Globus pallidus (tissue), 1 donor: ENCODE data around the gene FOCAD.

Source experiments
- DNase-seq: peaks from one replicate; pipeline ENCODE4 v3.0.0-alpha.2; 2015; ENCODE audit warnings: low spot score

The FOCAD gene

DNA sequence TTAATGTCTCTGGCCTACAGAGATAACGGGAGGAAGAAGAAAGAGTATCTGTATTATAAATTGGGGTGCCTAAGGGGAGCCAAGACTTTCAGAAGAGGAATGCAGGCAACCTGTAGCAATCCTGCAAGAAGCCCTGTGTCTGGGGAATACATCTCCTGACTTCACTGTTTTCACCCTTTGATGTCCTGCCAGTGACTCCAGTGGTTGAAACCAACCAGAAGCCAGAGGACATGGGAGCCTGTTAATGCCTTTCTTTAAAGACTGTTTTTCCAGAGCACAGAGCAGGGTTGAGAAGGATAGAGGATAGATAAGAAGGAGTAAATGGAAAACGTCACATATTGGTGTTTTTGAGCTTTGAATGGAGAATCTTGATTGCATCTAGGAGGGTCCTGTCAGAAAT is 196.2 kb downstream of the FOCAD start:
- no peak for DNase-seq

DNA sequence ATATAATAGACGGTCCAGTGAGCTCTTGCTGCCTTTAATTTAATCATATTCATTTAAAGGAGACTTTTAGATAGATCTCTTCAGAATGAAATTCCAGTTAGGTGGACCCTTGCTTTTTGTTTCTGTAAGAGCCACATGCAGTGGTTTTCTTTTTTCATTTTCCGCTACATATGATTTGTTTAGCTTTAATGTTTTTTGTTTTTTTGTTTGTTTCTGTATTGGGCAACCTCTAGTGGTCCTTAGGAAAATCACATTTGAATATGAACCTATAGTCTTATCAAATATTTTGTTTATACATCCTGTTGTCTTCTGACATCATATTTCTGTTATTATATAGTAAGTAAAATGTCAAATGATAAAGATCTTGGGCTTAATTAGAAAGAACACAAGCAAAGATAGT is 196.6 kb downstream of the FOCAD start:
- no peak for DNase-seq

DNA sequence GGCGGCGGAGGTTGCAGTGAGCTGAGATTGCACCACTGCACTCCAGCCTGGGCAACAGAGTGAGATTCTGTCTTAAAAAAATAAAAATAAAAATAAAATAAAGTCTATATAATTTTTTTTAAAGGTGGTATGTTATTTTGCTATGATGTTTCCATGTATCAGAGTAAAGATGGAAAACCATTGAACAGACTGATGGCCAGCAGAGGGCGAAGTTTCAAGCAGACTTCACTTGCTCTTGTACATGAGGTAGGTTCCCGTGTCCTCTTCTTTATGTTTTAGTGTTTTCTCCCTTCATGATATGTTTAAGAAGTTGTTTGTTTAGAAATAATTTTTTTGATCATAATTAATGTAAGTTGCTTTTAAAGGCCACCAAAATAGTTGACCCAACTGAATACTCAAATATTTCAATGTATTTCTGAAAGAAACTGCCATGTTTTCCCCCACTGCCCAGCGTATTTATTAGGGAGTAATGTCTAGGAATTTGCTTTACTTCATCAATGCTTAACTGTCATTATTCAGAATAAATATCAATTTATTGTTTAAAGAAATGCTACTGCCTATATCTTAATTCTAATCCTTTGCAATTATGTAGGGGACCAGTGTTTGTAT is 201.0 kb downstream of the FOCAD start:
- peak; percentile 31 for DNase-seq

DNA sequence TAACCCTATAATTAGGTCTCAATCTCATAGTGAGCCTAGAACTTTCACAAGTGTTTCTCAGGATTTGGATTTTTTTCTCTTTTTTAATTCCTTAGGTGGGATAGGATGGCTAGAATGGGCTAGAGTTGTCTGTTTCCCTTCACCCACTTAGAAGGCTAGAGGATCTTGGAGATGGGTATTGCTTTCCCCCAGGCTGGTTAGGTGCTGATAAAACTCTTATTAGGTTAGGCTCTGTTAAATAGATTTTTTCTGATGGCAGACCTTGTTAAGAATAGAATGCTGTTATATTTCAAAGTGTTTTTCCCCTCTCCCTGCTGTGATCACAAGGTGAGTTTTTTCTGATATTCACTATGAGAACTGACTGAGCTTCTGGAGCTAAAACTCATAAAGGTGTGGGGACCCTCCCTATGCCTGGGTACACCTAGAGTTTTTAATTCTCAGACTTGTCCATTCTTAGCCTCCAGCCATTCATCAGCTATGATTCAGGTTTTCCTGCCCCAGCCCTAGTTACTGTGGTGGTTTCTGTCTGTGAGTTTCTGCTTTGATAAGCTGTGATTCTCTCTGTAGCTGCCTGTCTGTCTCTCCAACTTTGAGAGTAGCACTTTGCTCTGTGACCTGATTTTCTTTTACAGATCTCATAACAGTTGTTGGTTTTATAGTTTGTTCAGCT is 215.0 kb downstream of the FOCAD start:
- DNase-seq = no peak

DNA sequence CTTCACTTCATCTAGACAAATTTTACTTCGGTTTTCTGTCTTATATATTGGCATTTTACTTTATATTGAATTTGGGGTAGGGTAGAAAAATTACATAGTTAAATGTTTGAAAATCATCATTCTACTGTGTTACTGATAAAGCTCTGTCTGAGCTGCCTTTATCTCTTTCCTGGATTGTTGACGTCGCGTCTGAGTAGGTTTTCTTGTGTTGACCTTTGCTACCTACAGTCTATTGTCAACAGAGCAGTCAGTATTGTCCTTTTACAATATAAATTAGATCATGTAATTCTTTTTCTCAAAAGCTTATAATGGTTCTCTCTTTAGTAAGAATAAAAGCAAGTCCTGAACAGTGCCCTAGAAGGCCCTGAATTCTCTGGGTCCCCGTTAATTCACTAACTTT is 219.2 kb downstream of the FOCAD start:
- DNase-seq = no peak

DNA sequence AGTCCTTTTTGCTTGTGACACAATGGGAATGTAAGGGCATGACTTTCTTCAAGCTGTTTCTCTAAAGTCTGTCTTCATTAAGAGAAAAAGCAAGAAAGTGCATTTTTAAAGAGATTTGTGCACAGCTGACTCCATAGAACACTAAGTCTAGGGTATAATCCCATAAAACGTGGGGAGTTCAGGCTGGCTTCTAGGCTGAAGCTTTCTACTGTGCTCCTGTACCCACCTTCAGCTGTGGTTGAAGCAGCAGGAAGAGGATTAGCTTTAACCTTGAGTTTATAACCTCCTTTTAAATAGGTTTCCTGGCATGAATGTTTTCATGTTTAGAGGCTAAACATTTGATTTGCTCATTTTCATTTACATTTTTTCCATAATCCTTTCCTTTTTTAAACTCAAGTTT is 220.9 kb downstream of the FOCAD start:
- DNase-seq = no peak

DNA sequence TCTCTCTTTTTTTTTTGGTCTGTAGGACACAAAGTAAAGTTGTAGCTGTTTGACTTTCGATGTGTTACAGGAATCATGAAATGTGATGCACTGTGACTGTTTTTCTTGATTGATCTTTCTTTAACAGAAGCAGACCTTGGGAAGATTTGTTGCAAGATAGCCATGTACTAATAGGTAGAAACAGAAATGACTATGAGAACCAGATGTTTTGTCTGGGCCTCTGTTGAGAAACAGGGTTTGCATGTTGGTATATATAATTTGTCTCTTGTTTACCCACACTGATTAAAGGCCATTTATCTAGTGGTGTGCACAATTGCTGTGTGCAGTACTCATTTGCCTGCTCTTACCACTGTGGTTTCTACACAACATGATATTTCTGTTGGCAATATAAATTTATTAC is 222.3 kb downstream of the FOCAD start:
- DNase-seq = no peak

DNA sequence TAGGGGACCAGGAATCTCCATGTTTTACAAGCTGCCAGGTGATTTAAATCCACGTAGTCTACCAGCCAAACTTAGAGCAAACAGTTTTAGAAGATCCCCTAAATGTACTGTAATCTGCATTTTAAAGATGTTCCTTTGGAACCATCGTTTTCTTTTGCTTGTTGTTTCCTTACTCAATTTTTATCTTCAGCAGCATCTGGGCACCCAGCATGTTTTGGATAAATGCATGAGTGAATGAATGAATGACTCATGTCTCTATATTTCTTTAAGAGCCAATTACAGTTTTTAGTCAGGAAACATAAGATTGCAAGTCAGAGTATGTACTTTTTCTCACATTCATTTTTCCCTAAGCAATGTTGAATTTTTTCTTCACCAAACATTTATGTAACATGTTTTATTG is 224.4 kb downstream of the FOCAD start:
- DNase-seq = no peak

DNA sequence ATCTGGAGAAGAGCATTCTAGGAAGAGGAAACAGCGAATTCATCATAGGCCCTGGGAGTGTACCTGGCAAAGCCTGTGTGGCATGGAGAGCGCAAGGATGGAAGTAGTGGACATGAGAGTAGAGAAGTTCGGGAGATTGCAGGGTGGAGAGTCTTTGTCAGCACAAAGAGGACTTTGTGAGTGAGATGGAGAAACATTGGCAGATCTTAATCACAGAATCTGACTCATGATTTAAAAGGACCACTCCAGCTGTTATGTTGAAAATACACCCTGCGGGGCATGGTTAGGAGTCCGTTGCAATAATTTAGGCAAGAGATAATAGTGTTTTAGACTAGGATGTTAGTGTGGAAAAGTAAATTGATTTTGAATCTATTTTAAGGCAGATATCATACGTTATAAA is 230.5 kb downstream of the FOCAD start:
- no peak for DNase-seq

DNA sequence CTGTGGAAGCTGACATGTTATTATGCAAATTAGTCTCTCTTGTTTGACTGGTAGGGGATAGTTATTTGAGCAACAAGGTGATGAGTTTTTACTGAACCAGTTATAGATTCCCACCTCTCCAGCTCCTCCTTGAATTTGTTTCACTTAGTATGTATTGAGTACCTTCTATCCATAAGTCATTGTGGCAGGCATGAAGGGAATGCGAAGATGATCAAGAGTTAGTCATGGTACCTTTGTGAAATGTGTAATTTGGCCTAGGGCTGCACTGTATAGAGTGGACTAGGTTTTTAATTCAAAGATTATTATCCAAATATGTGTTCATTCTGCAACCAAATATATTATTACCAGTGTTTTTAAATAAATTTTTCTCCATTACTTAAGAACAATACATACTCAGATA is 237.3 kb downstream of the FOCAD start:
- no peak for DNase-seq

DNA sequence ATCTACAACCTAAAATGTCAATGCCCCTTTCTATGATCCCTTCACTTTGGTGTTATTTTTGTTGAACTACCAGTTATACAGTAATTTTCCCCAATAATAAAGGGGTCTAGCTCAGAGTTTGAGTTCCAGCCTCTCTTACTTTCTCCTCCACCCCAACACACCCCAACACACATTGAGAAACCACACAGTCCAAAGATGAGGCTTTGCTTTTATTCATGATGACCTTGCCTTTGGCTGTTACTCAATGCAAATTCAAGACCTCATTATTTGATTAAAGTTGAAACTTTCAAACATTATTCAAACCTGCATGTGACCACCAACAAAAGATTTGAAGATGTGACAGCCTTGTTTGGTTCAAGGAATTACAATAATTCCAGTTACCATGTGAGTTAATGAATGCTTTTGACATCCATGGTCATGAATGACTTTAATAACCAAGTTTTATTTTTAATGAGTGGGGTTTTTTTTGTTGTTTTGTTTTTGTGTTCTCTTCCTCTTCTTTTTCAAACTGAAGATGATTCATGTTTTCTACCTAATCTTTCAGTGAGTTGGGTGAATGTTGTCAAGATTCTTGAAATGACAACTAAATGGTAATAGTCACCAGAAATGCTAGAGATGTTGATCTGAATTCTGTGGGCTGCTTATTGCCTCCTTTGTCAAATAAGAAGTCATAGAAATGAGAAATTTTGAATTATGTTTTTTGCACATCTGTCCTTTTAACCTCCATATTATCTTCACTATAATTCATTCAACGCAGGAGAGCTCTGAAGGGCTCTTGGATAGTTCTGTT is 241.4 kb downstream of the FOCAD start:
- DNase-seq = no peak

DNA sequence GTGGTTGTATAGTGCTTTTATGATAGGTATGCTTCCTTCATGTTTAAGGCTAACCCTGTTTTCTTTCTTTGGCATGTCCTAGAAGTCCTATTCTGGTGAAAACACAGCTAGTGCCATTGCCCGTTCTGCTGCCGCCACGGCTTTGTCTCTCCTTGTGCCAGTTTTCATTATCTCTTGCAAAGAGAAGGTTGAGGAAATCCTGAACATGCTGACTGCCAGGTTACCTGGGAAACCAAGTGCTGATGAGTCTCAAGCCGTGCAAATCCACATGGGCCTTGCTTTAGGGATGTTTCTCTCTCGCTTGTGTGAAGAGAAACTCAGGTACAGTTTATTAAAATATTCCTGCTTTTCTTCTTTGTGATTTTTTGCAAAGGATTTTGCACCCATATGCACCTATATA is 245.2 kb downstream of the FOCAD start:
- DNase-seq = no peak

DNA sequence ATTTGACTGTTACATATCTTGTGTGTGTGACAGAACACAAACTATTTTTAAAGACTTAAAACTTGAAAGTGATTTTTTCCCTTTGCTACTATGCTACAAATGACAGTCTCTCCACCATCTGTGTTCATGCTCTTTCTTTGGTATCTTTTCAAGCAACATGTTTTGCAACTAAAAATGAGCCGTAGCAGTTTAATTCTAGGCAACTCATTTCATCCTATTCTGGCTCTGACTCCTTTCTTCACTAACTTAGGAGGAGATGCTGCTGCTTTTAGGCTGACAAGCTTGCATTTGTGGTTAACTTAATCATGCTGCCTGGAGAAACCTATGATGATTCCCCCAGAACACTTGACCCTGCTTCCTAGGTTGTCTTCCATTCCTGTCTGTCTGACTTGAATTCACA is 246.8 kb downstream of the FOCAD start:
- DNase-seq = no peak

DNA sequence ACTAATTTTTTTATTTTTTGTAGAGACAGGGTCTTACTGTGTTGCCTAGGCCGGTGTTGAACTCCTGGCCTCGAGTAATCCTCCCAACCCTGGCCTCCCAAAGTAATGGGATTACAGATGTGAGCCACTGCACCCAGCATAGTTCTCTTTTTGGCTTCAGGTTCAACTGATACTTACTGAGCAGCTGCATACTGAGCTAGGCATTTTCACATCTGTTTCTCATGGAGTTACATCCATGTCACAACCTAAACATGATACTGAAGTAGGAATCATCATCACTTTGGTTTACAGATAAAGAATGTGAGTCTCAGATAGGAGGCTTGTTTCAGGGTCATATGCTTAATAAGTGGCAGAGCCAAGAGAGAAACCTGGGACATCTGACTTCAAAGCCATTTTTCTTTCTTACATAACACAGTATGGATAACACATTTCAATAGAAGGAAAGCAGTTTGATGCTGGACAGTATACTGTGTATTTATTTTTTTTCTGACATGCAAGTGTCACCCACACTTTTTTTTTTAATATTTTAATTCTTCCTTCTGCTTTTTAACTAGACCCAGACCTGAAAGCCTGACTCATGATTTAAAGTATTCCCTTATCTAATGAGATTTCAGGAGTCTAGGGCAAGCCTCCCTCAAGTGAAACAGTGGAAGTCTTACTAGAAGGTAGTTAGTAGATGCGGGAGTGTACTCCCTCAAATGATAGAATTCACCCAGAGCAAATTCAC is 256.6 kb downstream of the FOCAD start:
- no peak for DNase-seq

DNA sequence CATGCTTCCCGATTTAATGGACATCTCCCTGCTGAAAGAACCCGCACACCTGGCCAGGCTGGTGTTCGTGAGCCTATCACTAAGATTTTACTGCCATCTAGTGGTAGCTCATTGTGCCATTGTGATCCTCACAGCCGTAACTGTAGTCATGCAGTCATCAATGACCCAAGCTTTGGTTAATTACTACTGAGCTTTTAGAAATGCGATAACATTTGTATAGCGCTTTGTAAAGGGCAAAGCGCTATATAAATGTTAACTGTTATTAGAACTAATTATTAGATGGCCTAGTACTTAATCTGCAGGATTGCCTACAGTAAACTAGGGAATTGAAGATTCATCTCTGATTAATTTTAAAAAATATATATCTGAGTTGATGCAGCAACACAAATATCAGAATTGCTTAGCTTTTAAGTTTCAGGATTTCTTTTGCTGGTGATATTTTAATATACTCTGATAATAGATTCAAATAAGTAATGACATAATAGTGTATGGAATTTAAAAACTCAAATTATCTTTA is 257.2 kb downstream of the FOCAD start:
- peak; percentile 61 for DNase-seq

DNA sequence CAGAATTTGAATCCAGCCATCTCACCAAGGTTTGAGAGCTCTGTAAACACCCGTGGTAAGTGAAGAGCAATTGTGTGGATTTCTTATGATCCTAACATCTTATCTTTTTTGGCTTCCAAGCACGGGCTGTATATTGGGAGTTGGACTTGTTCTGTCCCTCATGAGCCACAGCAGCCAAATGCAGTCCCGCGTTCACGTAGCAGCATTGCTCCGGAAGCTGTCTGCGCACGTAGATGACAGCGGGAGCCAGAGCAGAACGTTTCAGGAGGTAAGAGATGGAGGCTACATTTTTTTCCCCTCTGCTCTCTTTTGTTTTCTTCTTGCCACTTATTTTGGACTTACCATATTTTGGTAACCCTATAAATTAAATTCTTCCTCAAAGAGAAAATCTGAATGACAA is 260.4 kb downstream of the FOCAD start:
- DNase-seq = no peak

DNA sequence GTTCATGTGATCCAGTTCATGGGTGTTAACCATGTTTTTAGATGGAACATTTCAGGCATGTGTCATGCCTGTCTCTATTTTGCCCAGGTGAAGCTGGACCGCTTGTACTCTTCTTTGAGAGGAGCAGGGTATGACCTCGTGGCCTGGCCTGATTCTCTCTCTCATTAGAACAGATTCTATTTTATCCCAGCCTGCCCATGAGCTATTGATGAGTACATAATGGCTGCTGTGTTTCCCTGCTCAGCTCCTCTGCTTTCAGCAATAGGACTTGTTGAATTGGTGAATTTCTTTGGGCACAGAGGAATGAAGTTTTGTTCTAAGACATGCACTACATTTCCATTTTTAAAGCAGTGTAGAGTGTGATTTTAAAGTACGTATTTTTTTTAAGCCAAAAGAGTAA is 261.2 kb downstream of the FOCAD start:
- DNase-seq = peak; percentile 54

DNA sequence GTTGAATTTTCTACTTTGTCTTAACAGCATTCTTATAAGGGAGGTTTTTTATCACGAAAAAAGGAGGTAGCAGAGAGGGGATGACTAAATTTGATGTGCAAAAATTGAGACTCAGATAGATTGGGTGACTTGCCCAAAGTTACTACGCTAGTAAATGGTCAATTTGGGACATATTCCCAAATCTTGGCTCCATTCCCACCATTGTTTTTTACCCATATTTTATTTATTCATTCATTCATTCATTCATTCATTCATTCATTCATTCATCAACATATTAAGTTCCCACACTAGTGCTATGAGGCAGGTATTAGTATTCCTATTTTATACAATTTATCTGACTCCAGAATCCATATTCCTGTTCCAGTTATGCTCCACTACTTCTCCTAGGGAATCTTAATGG is 261.8 kb downstream of the FOCAD start:
- no peak for DNase-seq

DNA sequence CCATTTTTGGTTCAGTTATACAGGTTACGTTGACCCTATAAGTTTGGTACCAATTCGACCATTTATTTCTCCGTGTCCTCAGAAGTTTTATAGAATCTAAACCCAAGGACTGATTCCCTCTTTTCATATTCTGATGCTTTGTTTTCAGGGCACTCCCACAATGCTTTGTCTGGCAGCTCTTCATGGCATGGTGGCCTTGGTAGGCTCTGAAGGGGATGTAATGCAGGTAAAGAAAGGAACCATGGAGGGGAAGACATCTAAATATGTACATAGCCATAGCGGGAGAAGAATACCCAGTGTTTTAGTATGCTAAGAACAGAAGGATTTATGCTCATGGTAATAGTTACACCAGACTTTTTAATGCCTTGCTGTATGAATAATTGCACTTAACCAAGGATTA is 264.6 kb downstream of the FOCAD start:
- DNase-seq = no peak

DNA sequence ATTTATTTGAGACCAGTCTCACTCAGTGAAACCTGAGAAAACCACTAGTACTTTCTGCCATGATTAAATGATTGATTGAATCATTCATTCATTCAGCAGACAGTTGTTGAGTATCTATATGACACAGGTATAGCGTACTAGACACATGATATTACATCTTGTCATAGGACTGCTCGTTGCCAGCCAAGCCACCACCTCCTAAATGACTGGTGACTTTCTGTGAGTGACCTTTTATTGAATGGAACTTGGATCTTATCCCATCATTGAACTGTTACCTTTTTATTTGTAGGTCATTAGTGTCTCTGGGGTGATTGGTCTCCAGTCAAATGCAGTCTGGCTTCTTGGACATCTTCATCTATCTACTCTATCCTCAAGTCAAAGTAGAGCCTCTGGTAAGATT is 266.6 kb downstream of the FOCAD start:
- DNase-seq = no peak

DNA sequence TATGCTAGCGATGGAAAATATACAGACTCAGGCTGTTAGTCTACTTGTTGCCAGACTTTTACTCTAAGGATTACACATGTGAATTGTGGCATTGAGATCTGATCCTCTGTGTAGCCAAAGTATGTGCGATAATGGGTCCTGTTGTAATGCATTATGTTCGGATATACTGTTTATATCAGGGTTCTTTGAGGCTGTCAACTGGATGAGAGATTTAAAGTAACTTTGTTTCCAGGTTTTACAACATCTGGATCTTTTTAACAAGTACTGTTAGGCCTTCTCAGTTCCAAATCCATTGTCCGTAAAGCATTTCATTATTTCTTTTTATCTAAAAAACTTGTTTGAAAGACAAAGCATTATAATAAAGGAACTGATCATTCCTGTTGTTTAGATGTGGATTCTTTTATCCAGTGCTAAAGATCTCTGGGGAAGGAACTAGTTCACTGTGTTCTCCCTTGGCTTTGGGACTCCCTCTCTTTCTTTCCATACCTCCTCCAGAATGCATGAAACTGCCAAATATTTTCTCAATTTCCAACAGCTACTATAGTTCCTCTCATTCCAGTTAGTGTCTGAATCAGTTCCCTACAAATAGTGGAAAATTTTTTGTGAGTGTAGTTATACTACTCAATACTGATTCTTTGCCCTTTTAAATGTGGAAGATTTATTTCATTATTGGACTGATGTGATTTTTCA is 278.6 kb downstream of the FOCAD start:
- no peak for DNase-seq

DNA sequence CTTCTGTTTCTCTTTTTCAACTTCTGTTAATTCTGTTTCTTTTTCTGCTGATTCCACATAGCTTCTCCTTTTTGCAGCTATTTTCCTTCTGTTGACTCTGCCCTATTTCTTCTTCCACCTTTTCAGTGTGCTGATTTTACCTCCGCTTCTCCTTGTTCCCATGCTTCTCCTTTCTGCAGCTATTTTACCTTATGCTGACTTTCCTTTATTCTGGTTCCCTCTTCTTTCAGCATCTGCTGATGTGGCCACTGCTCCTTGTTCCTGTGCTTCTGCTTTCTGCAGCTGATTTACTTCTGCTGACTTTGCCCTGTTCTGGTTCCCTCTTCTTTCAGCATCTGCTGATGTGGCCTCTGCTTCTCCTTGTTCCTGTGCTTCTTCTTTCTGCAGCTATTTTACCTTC is 288.6 kb downstream of the FOCAD start:
- DNase-seq = no peak
